SJSA1 (cell line): ENCODE data around the gene OR2V1. TPM values are rescaled to one million over a fixed set of nuclear protein-coding genes. Genes with fewer than 3 reads are reported as not detected.

Experiments used
- total RNA-seq: library from RNA; depleted of rRNA; stranded (reverse); fragments of >200 nt; shearing (Covaris generic); gene quantifications from 2 replicates; pipeline ENCODE4 v1.2.3, GENCODE V29; 2014; rRNA removed

Gene OR2V1
- total RNA-seq, 1 experiment from 2014 or later, result not detected

Other genes with a start within 250 kb of the OR2V1 start
- gene BTNL8, start 232.0 kb downstream of the OR2V1 start, total RNA-seq, result not detected in 2 replicates
- not detected in 2 replicates for gene BTNL3, start 142.3 kb downstream of the OR2V1 start, total RNA-seq
- gene BTNL9, start 90.9 kb downstream of the OR2V1 start, total RNA-seq, result not detected in 2 replicates
- not detected in 2 replicates for gene OR2V2, start 16.4 kb upstream of the OR2V1 start, total RNA-seq
- gene TRIM7, start 74.0 kb upstream of the OR2V1 start, total RNA-seq, result 28.0 and 45.2 TPM in 2 replicates
- gene TRIM41, start 92.1 kb upstream of the OR2V1 start, total RNA-seq, result 10.6 and 14.0 TPM in 2 replicates
- gene RACK1, start 112.7 kb upstream of the OR2V1 start, total RNA-seq, result 2,705 and 2,892 TPM in 2 replicates
- gene TRIM52, start 130.0 kb upstream of the OR2V1 start, total RNA-seq, result 2.4 and 5.2 TPM in 2 replicates
- gene OR4F3, start 236.1 kb upstream of the OR2V1 start, total RNA-seq, result not detected in 2 replicates